Activated CD4-positive, alpha-beta T cell treated with anti-CD3 and anti-CD28 coated beads, Interleukin-2, amount 50 U/mL, for 4 hours (primary cell): ENCODE measurements around the gene VTCN1.
"Not testable (repeated sequence)": the region's sequence is repeated elsewhere in the genome, so short reads cannot be mapped to it uniquely, and the experiment has no call there.

ENCODE experiments used
- DNase-seq, 2 experiments: peaks; one replicate each; pipeline ENCODE4 v3.0.0-alpha.2; 2020

The VTCN1 gene

DNA sequence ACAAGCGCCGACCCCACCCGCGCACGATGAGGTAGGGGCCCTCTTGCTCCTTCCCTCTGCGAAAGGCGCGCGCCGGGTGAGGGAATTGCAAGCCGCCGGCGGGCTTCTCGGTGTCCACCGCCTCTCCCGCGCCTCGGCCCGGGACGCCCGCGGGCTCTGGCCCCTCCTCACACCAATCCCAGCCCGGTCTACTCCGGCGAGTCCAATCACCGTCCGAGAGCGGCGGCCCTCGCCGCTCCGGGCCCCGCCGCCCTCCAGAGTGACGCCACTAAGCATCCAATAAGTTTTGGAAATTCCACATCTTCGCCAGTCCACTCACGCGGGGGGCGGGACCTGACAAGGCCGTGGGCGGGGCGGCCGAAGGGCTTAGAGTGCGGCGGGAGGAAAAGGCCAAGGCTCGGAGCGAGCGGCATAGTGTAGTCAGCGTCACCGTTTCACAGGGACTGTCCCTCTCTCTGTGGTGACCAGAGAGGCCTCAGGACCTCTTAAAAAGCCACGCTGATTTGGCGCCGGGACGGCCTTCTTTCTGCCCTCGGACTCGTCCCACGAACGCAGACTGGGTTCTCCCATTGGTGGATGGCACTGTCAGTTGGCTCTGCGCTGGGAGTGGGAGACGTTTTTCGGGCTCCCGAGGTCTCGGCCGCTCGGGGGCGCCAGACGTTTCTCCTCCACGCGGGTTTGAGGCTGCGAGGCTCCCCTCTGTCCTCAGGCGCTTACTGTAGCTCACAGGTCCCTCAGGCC lies 89.0 kb downstream of the VTCN1 start, which contains the start of gene TRIM45:
Gene TRIM45, minus strand, starts transcription at position 161 of the 741 bp plus-strand sequence. CDS start 548 bp downstream, outside the sequence.
- peak; percentile 82 to 83 for DNase-seq

GRCh38 chr1:117120774-117121588 lies 89.7 kb downstream of the VTCN1 start:
- peak in 1 of 2 experiments; percentile 44 for DNase-seq

GRCh38 chr1:117119144-117119543 lies 91.6 kb downstream of the VTCN1 start:
- DNase-seq = not testable (repeated sequence)

GRCh38 chr1:117118137-117118536 lies 92.6 kb downstream of the VTCN1 start:
- no peak for DNase-seq

- no peak for DNase-seq
These were observed 93.0 kb downstream of the VTCN1 start for GRCh38 chr1:117117697-117118096.

- DNase-seq = no peak
These were observed 94.0 kb downstream of the VTCN1 start for GRCh38 chr1:117116784-117117130.

- no peak for DNase-seq
These were observed 94.5 kb downstream of the VTCN1 start for GRCh38 chr1:117116090-117116783.

- no peak for DNase-seq
These were observed 95.8 kb downstream of the VTCN1 start for GRCh38 chr1:117114877-117115276.

- DNase-seq = no peak
These were observed 97.5 kb downstream of the VTCN1 start for GRCh38 chr1:117113199-117113598.

GRCh38 chr1:117112047-117112717 lies 98.5 kb downstream of the VTCN1 start:
- no peak for DNase-seq

GRCh38 chr1:117110774-117111173 lies 100.0 kb downstream of the VTCN1 start:
- no peak for DNase-seq

DNA sequence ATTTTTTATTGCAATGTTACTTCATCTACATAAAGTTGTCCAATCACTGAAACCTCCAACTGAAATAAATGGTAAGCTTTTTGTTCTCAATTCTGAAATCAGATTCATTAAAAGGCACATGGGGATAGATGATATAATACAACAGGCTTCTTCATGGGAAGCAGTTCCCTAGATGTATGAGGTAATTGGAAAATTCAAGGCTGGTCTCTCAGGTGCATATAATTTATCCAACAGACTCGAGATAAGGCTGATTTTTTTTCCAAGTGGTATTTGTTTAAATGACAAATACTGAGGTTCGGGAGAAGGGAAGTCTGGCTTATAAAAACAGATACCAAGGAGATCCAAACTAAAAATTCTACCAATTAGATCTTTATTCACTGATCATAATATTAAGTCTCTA lies 103.4 kb downstream of the VTCN1 start:
- no peak for DNase-seq

DNA sequence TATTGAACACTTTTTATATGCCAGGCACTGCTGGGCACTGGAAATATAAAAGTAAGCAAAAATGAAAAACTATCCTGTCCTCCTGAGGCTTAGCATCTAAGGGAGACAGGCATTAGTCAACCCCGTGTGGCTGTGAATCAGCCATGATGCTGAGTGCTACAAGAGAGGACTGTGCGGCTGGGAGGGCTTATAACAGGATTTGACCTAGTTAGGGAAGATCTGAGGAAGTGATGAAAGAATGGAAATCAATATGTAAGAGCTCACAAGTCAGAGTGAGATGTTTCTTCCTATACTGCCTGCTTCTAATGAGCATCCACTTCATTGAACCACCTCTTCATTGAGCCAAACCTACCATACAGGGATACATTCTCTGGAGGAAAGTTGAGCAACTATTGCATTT lies 104.2 kb downstream of the VTCN1 start:
- DNase-seq = peak in 1 of 2 experiments; percentile 15

DNA sequence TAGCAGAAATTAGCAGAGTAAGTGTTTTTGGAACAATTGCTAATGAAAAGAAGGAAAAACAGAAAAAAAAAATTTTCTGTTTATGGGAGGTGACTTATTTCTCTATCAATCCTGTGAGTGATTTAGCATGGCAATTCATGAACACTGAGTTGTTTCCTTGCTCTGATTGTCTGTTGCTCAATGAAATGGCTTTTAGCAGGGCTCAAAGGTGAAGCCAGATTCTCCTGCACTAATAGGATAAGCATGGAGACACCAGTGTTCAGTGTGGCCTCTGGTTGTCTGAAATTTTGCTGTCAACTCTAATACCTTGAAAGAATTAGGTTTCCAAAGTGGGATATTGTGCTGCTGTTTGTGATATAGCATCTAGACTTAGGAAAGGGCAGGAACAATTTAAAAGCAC lies 105.0 kb downstream of the VTCN1 start:
- DNase-seq = no peak

- DNase-seq = no peak
These were observed 105.7 kb downstream of the VTCN1 start for GRCh38 chr1:117104986-117105385.

- not testable (repeated sequence) for DNase-seq
These were observed 108.9 kb downstream of the VTCN1 start for GRCh38 chr1:117101858-117102257.

- DNase-seq = no peak
These were observed 109.4 kb downstream of the VTCN1 start for GRCh38 chr1:117101334-117101733.

- DNase-seq = no peak
These were observed 112.3 kb downstream of the VTCN1 start for GRCh38 chr1:117098287-117098890.

- no peak for DNase-seq
These were observed 113.3 kb downstream of the VTCN1 start for GRCh38 chr1:117097443-117097842.

- DNase-seq = no peak
These were observed 113.7 kb downstream of the VTCN1 start for GRCh38 chr1:117096951-117097408.

GRCh38 chr1:117094841-117095604 lies 115.7 kb downstream of the VTCN1 start:
- no peak for DNase-seq
